DOHH2 (cell line): ENCODE data around the gene DUS2.
"Not testable (repeated sequence)": the region's sequence is repeated elsewhere in the genome, so short reads cannot be mapped to it uniquely, and the experiment has no call there.

Source experiments
- H3F3A ChIP-seq: fragments of 200-600 bp; sonication (generic), shearing (Covaris generic); 2 replicates; pipeline ENCODE4 v1.6.0; 2016; ENCODE audit warnings: antibody characterized with exemption, mild to moderate bottlenecking; ENCODE audit not compliant: control insufficient read depth, insufficient read depth
- H3K27ac ChIP-seq: fragments of 200-600 bp; sonication (generic); 2 replicates; pipeline ENCODE4 v1.5.1; 2014; ENCODE audit warnings: low read depth, mild to moderate bottlenecking, low read length, moderate library complexity
- H3K27me3 ChIP-seq: fragments of 200-600 bp; sonication (generic); 2 replicates; pipeline ENCODE4 v1.6.1; 2014; ENCODE audit warnings: mild to moderate bottlenecking, low read length, mixed read lengths; ENCODE audit not compliant: control insufficient read depth
- H3K36me3 ChIP-seq: fragments of 200-600 bp; sonication (generic); 2 replicates; pipeline ENCODE4 v1.6.1; 2014; ENCODE audit warnings: mild to moderate bottlenecking, low read length, moderate library complexity, mixed read lengths; ENCODE audit not compliant: control insufficient read depth
- H3K4me1 ChIP-seq: fragments of 200-600 bp; sonication (generic); 2 replicates; pipeline ENCODE4 v1.6.1; 2014; ENCODE audit warnings: mild to moderate bottlenecking, low read length, mixed read lengths; ENCODE audit not compliant: control insufficient read depth
- H3K4me2 ChIP-seq: fragments of 200-600 bp; sonication (generic); 2 replicates; pipeline ENCODE4 v1.6.0; 2014; ENCODE audit warnings: mild to moderate bottlenecking, low read length, moderate library complexity
- H3K4me3 ChIP-seq: fragments of 200-600 bp; sonication (generic); 2 replicates; pipeline ENCODE4 v1.5.1; 2014; ENCODE audit warnings: mild to moderate bottlenecking, low read length, mixed read lengths
- H3K79me2 ChIP-seq: fragments of 200-600 bp; sonication (generic); 2 replicates; pipeline ENCODE4 v1.6.1; 2014; ENCODE audit warnings: mild to moderate bottlenecking, low read length, mixed read lengths; ENCODE audit not compliant: control insufficient read depth
- H3K9me2 ChIP-seq: fragments of 200-600 bp; sonication (generic); replicated peaks from 2 replicates; pipeline ENCODE4 v1.6.1; 2014; ENCODE audit warnings: mild to moderate bottlenecking, low read length, mixed read lengths; ENCODE audit not compliant: control insufficient read depth
- H3K9me3 ChIP-seq: fragments of 200-600 bp; sonication (generic); 2 replicates; pipeline ENCODE4 v1.6.1; 2014; ENCODE audit warnings: antibody characterized with exemption, low read length, mixed read lengths; ENCODE audit not compliant: control insufficient read depth, insufficient read depth
- H4K20me1 ChIP-seq: fragments of 200-600 bp; sonication (generic); 2 replicates; pipeline ENCODE4 v1.6.0; 2014; ENCODE audit warnings: low read depth, mild to moderate bottlenecking, antibody characterized with exemption, low read length, moderate library complexity; ENCODE audit not compliant: control insufficient read depth, insufficient read depth
- CTCF ChIP-seq: fragments of 200-600 bp; sonication (generic); IDR thresholded peaks from one replicate; pipeline ENCODE4 v1.5.1; 2014; ENCODE audit warnings: antibody characterized with exemption, mild to moderate bottlenecking, low read depth, low read length; ENCODE audit not compliant: poor library complexity, severe bottlenecking
- EZH2phosphoT487 ChIP-seq: fragments of 200-600 bp; sonication (generic); IDR thresholded peaks from 2 replicates; pipeline ENCODE4 v1.6.1; 2017; ENCODE audit warnings: borderline replicate concordance, mild to moderate bottlenecking, antibody characterized with exemption, low read length, moderate library complexity, mixed read lengths

DUS2 gene

GRCh38 chr16:68115851-68116250 lies 92.8 kb downstream of the DUS2 start:
- H3K9me2 ChIP-seq: no peaks in the 10 kb centered on the region
- H3K27me3 ChIP-seq: no peaks in the 10 kb centered on the region
- H3K4me1 ChIP-seq: peaks cover 47% of the 10 kb centered on the region
- no peak overlapping the region for H3K4me3 ChIP-seq
- TF ChIP-seq EZH2phosphoT487: no peak
- TF ChIP-seq CTCF: no peak
- no peaks in the 10 kb centered on the region for H3K9me3 ChIP-seq
- H3K4me2 ChIP-seq: peak overlapping the region; percentile 36
- peaks cover 11% of the 10 kb centered on the region for H4K20me1 ChIP-seq
- peaks cover 2% of the 10 kb centered on the region; the same call in 1 of the 2 replicates for H3F3A ChIP-seq
- H3K79me2 ChIP-seq: peaks cover 100% of the 10 kb centered on the region
- no peaks in the 10 kb centered on the region for H3K36me3 ChIP-seq
- no peak overlapping the region for H3K27ac ChIP-seq

GRCh38 chr16:68116256-68116867 lies 93.3 kb downstream of the DUS2 start:
- H3F3A ChIP-seq: peaks cover 2% of the 10 kb centered on the region; the same call in 1 of the 2 replicates

GRCh38 chr16:68117884-68118283 lies 94.8 kb downstream of the DUS2 start:
- peaks cover 11% of the 10 kb centered on the region; the same call in 1 of the 2 replicates for H4K20me1 ChIP-seq
- TF ChIP-seq EZH2phosphoT487: no peak
- no peak for TF ChIP-seq CTCF

More at GRCh38 chr16:68116256-68116867, 93.3 kb downstream of the DUS2 start:
- Histone ChIP-seq H3K4me3 (peak overlapping the region; percentile 12), H3K36me3 (no peaks in the 10 kb centered on the region), H3K4me1 (peaks cover 47% of the 10 kb centered on the region), H3K79me2 (peaks cover 100% of the 10 kb centered on the region), H3K9me2 (no peaks in the 10 kb centered on the region), H3K4me2 (peak overlapping the region; percentile 36), H3K27me3 (no peaks in the 10 kb centered on the region), H3K9me3 (no peaks in the 10 kb centered on the region), H3K27ac (no peak overlapping the region), H4K20me1 (peaks cover 11% of the 10 kb centered on the region)
- TF ChIP-seq EZH2phosphoT487: no peak
- TF ChIP-seq CTCF: peak; percentile 77

GRCh38 chr16:68118954-68119353 lies 95.9 kb downstream of the DUS2 start:
- H4K20me1 ChIP-seq: peaks cover 11% of the 10 kb centered on the region; the same call in 1 of the 2 replicates
- H3K9me3 ChIP-seq, H3F3A ChIP-seq, H3K36me3 ChIP-seq, H3K27me3 ChIP-seq, H3K27ac ChIP-seq, H3K4me3 ChIP-seq, H3K9me2 ChIP-seq: not testable (repeated sequence)
- peaks cover 98% of the 10 kb centered on the region for H3K79me2 ChIP-seq
- H3K4me2 ChIP-seq: peak overlapping the region; percentile 19
- H3K4me1 ChIP-seq: peaks cover 47% of the 10 kb centered on the region

More at GRCh38 chr16:68117884-68118283, 94.8 kb downstream of the DUS2 start:
- Histone ChIP-seq H3K36me3 (peaks cover 7% of the 10 kb centered on the region; the same call in 1 of the 2 replicates), H3K27me3 (no peaks in the 10 kb centered on the region), H3K79me2 (peaks cover 100% of the 10 kb centered on the region), H3K4me2 (no peak overlapping the region), H3K9me2 (no peaks in the 10 kb centered on the region), H3K4me1 (peaks cover 47% of the 10 kb centered on the region), H3K9me3 (no peaks in the 10 kb centered on the region), H3K27ac (no peak overlapping the region), H3F3A (peaks cover 2% of the 10 kb centered on the region; the same call in 1 of the 2 replicates), H3K4me3 (no peak overlapping the region)

GRCh38 chr16:68120496-68120895 lies 97.4 kb downstream of the DUS2 start:
- H3F3A ChIP-seq, H3K27me3 ChIP-seq, H3K36me3 ChIP-seq, H3K9me2 ChIP-seq, H3K4me3 ChIP-seq, H3K9me3 ChIP-seq, H3K27ac ChIP-seq, H3K4me2 ChIP-seq: not testable (repeated sequence)
- Histone ChIP-seq H4K20me1 (peaks cover 11% of the 10 kb centered on the region; the same call in 1 of the 2 replicates), H3K79me2 (peaks cover 93% of the 10 kb centered on the region), H3K4me1 (peaks cover 45% of the 10 kb centered on the region)
